GM10266 (cell line): ENCODE data around the gene ZDHHC14.
"Not testable (repeated sequence)": the region's sequence is repeated elsewhere in the genome, so short reads cannot be mapped to it uniquely, and the experiment has no call there.

Experiments
- DNase-seq: peaks from one replicate; pipeline ENCODE4 v3.0.0; 2012; ENCODE audit errors: extremely low spot score
- TF ChIP-seq, protein P1 (sequence below): IDR thresholded peaks from 2 replicates; pipeline ENCODE4 v1.5.1; 2012; ENCODE audit warnings: mild to moderate bottlenecking, low read depth; ENCODE audit not compliant: control insufficient read depth, insufficient read depth; ENCODE audit errors: missing control alignments

ZDHHC14 gene

DNA sequence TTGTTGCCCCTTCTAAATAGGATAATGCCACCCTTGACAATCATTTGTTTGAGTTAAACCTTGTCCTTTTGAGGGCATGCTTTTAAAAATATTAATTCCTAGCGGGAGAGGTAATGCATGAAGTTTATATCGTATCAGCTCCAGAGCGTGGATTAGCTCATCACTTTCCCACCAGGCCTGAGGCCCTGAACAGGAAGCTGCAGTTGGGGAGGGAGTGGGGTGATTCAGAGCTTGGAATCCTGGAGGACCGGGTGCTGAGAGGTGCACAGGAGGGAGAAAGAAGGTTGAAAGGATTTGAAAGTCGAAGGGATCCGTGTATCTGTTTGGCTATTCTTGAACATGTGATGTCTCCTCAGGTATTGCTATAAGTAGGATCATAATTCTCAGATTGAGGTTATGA lies 25.0 kb downstream of the ZDHHC14 start:
- TF ChIP-seq, protein P1, sequence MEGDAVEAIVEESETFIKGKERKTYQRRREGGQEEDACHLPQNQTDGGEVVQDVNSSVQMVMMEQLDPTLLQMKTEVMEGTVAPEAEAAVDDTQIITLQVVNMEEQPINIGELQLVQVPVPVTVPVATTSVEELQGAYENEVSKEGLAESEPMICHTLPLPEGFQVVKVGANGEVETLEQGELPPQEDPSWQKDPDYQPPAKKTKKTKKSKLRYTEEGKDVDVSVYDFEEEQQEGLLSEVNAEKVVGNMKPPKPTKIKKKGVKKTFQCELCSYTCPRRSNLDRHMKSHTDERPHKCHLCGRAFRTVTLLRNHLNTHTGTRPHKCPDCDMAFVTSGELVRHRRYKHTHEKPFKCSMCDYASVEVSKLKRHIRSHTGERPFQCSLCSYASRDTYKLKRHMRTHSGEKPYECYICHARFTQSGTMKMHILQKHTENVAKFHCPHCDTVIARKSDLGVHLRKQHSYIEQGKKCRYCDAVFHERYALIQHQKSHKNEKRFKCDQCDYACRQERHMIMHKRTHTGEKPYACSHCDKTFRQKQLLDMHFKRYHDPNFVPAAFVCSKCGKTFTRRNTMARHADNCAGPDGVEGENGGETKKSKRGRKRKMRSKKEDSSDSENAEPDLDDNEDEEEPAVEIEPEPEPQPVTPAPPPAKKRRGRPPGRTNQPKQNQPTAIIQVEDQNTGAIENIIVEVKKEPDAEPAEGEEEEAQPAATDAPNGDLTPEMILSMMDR, result no peak
- no peak for DNase-seq

DNA sequence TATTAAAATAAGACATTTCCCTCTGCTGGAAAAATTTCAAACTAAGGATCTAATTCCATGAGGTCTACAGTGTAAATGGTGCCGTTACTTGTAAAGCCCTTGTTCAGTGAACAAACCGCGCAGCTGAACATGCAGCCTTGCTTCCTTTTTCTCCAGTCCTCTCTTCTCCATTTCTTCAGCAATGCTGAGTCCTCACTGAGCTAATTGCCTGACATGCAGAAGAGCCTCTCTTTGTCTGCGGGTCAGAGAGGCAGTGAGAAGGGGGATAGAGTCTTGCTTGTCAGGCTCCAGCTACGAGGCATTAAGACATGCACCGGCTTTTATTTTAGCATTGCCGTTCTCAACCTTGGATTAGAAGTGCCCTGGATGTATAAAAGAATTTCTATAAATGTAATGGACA lies 25.7 kb downstream of the ZDHHC14 start:
- TF ChIP-seq, protein P1, result no peak
- no peak for DNase-seq

DNA sequence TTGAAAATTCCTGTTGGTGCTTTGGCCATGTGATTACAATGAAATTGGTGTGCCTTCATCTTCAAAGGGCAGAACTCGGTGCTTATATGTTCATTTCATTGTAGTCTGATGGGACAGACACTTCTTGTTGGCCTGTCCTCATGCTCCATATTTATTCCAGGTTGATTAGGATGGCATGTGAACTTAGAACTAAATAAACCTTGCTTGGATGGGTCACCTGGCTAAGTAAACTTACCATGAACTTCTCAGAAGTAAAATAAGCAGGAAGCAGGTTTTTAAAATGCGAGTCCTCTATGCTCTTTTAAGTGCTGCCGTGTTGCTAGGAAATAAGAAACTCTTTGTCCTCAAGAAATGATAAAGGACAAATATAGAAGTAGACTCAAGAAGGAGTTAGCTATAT lies 26.7 kb downstream of the ZDHHC14 start:
- TF ChIP-seq, protein P1, result no peak
- DNase-seq, result no peak

- not testable (repeated sequence) for DNase-seq
Measured at GRCh38 chr6:157408427-157408826, 27.4 kb downstream of the ZDHHC14 start.

- DNase-seq, result no peak
- TF ChIP-seq, protein P1, result no peak
Measured at GRCh38 chr6:157410045-157410444, 29.1 kb downstream of the ZDHHC14 start.

GRCh38 chr6:157411368-157411767 lies 30.4 kb downstream of the ZDHHC14 start:
- DNase-seq, result no peak
- TF ChIP-seq, protein P1, result no peak

DNA sequence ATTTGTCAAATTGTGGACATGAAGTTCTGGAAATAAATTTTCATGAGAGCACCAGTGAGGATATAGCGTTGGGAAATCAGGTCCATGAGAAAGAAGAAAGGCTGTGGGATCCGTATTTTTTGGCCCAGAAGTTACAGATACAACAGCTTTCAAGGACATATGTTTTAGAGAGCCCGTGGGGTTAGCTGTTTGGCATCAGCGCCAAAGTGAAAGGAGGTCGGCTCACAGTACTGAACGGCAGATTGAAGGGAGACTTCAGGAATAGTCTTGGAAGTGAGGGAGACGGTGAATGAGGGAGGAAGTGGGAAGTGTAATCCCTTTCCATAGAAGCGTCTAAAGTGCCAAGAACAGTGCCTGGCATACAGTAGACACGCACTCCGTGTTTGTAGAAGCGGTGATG lies 31.8 kb downstream of the ZDHHC14 start:
- TF ChIP-seq, protein P1, result no peak
- no peak for DNase-seq

GRCh38 chr6:157420497-157420896 lies 39.5 kb downstream of the ZDHHC14 start:
- TF ChIP-seq, protein P1, result no peak
- no peak for DNase-seq
